Progenitor cell of endocrine pancreas (in vitro differentiated cells): ENCODE measurements around the gene ARL4C. TPM values are rescaled to one million over a fixed set of nuclear protein-coding genes. Genes with fewer than 3 reads are reported as not detected.

ENCODE experiments used
- DNase-seq: peaks from one replicate; pipeline ENCODE4 v3.0.0; 2021; ENCODE audit warnings: low spot score; ENCODE audit not compliant: unreplicated experiment
- H3K27ac Mint-ChIP-seq: 2 replicates; pipeline ENCODE4 v1.8.0; 2021; ENCODE audit warnings: mild to moderate bottlenecking, moderate library complexity, mixed read lengths
- H3K27me3 Mint-ChIP-seq: 2 replicates; pipeline ENCODE4 v1.8.0; 2021; ENCODE audit warnings: mixed read lengths
- H3K36me3 Mint-ChIP-seq: 2 replicates; pipeline ENCODE4 v1.8.0; 2022; ENCODE audit warnings: mixed read lengths; ENCODE audit not compliant: insufficient read depth
- H3K4me1 Mint-ChIP-seq: 2 replicates; pipeline ENCODE4 v1.8.0; 2021; ENCODE audit warnings: low read depth, mixed read lengths
- H3K4me3 Mint-ChIP-seq: 2 replicates; pipeline ENCODE4 v1.8.0; 2021; ENCODE audit warnings: low read depth, mild to moderate bottlenecking, moderate library complexity, mixed read lengths
- H3K9me3 Mint-ChIP-seq: 2 replicates; pipeline ENCODE4 v1.8.0; 2021; ENCODE audit warnings: low read depth, mixed read lengths
- total RNA-seq: library from RNA; stranded (reverse); gene quantifications from 2 replicates; pipeline ENCODE4 v1.2.1, GENCODE V29; 2021
- TF ChIP-seq, protein P1 (sequence below): fragments of 200-600 bp; sonication (generic); IDR thresholded peaks from one replicate; pipeline ENCODE4 v1.5.0; 2021; ENCODE audit warnings: antibody characterized with exemption, mild to moderate bottlenecking; ENCODE audit not compliant: unreplicated experiment

The ARL4C gene
- total RNA-seq, 1 donor from 2014 or later: 39.9 TPM

DNA sequence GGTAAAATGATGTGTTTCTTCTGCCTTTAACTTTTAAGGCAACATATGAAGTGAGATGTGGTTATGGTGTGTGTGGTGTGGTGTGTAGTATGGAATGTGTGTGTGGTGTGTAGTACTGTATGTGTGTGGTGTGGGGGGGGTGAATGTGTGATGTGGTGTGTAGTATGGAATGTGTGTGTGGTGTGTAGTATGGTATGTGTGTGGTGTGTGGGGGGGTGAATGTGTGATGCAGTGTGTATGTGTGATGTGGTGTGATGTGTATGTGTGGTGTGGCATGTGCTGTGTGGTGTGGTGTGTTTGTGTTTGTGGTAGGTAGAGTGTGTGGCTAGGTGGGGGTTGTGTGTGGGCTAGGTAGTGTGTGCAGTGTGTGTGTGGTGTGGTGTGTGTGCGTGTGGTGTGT is 17.2 kb upstream of the ARL4C start:
- Mint-ChIP-seq H3K27me3 (peaks cover 3% of the 10 kb centered on the region), H3K36me3 (no peaks in the 10 kb centered on the region), H3K4me1 (peaks cover 2% of the 10 kb centered on the region), H3K9me3 (no peaks in the 10 kb centered on the region), H3K4me3 (no peak overlapping the region), H3K27ac (no peak overlapping the region)
- no peak for DNase-seq
- TF ChIP-seq, protein P1, sequence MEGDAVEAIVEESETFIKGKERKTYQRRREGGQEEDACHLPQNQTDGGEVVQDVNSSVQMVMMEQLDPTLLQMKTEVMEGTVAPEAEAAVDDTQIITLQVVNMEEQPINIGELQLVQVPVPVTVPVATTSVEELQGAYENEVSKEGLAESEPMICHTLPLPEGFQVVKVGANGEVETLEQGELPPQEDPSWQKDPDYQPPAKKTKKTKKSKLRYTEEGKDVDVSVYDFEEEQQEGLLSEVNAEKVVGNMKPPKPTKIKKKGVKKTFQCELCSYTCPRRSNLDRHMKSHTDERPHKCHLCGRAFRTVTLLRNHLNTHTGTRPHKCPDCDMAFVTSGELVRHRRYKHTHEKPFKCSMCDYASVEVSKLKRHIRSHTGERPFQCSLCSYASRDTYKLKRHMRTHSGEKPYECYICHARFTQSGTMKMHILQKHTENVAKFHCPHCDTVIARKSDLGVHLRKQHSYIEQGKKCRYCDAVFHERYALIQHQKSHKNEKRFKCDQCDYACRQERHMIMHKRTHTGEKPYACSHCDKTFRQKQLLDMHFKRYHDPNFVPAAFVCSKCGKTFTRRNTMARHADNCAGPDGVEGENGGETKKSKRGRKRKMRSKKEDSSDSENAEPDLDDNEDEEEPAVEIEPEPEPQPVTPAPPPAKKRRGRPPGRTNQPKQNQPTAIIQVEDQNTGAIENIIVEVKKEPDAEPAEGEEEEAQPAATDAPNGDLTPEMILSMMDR: no peak

DNA sequence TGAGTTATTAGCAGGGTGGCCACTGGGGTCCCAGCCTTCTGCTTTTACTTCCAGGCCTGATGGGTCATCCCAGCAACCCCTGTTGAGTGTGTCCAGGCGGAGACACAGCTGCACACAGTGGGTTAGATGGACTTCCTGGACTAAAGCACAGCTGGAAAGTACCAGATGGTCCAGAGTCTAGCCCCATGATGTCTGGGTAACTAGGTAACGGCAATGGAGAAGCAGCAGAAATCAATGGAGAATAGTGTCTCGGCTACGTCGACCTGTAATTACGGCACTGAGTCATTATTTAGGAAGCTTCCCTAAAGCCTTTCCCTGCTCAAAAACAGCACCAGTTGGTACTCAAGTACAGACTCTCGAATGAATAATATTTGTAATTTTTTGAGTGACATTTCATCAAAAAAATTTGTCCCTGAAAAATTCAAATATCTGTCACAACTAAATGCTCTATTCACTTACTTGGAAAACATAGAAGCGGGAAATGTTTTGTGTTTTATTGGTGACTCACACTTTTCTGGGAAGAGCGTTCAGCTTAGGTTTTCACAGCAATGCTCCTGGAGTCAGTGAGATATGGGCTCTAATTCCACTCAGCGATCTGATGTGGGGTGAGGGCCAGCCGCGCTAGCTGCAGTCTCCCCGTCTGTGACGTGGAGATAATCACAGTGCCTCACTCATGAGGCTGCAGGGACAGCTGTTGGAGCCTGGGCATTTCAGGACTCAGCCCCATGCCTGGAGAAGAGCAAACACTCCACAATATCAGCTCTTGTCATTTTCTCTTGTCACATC is 16.2 kb upstream of the ARL4C start:
- H3K4me3 Mint-ChIP-seq: no peak overlapping the region
- H3K4me1 Mint-ChIP-seq: peaks cover 2% of the 10 kb centered on the region
- TF ChIP-seq, protein P1: no peak
- no peak for DNase-seq
- H3K36me3 Mint-ChIP-seq: no peaks in the 10 kb centered on the region
- H3K27ac Mint-ChIP-seq: no peak overlapping the region
- H3K27me3 Mint-ChIP-seq: peaks cover 3% of the 10 kb centered on the region
- no peaks in the 10 kb centered on the region for H3K9me3 Mint-ChIP-seq

DNA sequence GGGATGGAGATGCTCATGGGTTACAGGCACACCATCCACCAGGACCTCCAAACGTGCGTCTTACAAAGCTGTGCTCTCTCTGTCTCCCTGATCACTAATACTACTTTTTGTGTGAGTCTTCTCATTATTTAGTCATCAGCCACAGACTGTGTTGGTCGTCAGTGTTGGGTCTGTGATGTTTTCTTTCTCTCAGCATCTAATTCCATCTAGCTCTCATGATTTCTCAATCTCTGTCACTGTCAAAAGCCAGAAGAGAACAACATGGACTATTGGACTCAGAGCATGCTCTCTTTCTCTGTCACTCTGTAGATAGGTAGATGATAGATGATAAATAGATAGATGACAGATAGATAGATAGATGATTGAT is 6.0 kb upstream of the ARL4C start:
- Mint-ChIP-seq H3K4me1 (peaks cover 9% of the 10 kb centered on the region), H3K4me3 (no peak overlapping the region), H3K27ac (no peak overlapping the region), H3K36me3 (no peaks in the 10 kb centered on the region), H3K27me3 (peaks cover 12% of the 10 kb centered on the region), H3K9me3 (no peaks in the 10 kb centered on the region)
- TF ChIP-seq, protein P1: no peak
- DNase-seq: no peak

DNA sequence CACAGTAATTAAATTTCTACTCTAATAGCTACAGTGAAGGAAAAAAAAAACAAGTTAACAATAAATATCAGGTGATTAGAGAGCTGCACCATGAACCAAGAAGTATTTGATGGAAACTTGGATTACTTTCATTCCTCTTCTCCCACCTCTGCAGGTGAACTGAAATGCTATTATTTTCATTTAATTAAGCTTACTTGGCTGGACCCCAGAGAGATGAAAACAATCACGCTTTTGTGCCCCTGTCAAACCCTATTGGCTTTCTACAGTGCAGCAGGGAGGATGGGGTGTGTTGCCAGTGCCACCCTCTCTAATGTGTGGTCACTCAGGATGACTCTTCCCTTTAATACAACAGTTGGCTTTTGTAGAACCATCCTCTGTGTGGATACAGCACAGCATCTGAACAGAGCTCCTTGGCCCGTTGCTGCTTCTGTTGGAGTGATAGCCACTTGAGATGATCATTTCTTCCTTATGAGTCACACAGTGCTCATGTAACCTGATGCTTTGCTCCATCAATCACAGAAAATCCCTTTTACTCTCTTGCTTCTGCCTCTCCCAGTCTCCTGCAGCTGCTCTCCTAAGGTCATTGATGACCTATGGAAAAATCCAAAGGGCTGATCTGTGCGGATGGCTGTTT is 5.5 kb upstream of the ARL4C start:
- H3K4me3 Mint-ChIP-seq: no peak overlapping the region
- peaks cover 13% of the 10 kb centered on the region for H3K27me3 Mint-ChIP-seq
- TF ChIP-seq, protein P1: no peak
- no peak overlapping the region for H3K27ac Mint-ChIP-seq
- DNase-seq: no peak
- H3K4me1 Mint-ChIP-seq: peaks cover 6% of the 10 kb centered on the region
- H3K9me3 Mint-ChIP-seq: no peaks in the 10 kb centered on the region
- H3K36me3 Mint-ChIP-seq: no peaks in the 10 kb centered on the region

DNA sequence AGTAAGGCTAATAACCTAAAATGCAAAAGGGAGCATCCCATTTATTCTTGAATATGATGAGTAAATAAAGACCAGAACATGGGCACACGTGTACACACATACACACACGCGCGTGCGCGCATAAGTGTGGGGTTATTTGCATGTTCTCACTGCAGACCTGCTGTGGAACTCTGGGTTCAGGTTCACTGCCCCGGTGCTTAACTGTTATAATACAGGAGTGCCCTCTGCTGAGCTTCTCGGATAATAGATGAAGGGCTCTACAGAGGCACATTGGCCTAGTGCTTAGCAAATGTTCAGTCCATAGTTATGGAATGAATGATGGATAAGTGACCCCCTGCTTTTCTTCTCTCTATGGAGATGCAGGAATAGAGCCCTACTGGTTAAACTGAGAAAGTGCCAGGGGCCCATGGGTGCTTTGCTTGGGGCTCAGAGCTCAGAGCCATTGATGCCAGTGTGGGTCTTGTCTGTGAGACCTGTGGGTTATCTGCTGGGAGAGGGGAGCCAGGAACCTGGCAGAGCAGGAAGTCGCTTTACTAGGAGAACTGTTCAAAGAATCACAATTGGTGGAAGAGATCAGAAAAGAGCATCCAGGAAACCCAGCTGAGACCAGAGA is 3.6 kb upstream of the ARL4C start:
- Mint-ChIP-seq H3K27me3 (peaks cover 13% of the 10 kb centered on the region), H3K4me3 (no peak overlapping the region), H3K9me3 (no peaks in the 10 kb centered on the region), H3K36me3 (no peaks in the 10 kb centered on the region), H3K27ac (no peak overlapping the region), H3K4me1 (peaks cover 3% of the 10 kb centered on the region)
- TF ChIP-seq, protein P1: peak; percentile 56
- DNase-seq: peak; percentile 21
